ENCODE data around the gene DCDC2C. TPM values are rescaled to one million over a fixed set of nuclear protein-coding genes. Genes with fewer than 3 reads are reported as not detected.

The DCDC2C gene
- total RNA-seq, 1 donor from 2014 or later, result not detected

DNA sequence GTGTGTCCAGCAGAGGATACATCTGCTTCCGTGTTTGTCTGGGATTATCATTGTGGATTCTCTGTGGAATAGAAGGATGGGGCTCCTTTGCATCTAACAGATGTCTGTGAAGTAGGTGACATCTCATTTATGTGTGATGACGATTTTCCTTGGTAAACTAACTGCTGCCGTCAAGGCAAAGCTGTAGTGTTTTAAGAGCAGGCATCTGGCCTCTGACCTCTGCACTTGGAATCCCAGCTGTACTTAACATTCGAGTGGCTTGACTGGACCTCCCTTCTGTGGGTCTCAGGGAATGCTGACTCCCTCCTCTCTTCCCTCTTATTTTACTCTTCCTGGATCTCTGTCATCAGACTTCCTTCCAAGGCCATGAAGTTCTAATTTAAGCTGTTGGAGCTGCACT lies 56.4 kb downstream of the DCDC2C start:
- no peak for DNase-seq (ENCODE audit: low spot score, unreplicated experiment)
- Mint-ChIP-seq H3K9me3 (ENCODE audit: low read depth) (peaks cover 4% of the 10 kb centered on the region), H3K27ac (no peak overlapping the region), H3K27me3 (peaks cover 29% of the 10 kb centered on the region), H3K4me1 (ENCODE audit: low read depth) (peaks cover 13% of the 10 kb centered on the region), H3K36me3 (ENCODE audit: insufficient read depth) (no peaks in the 10 kb centered on the region), H3K4me3 (ENCODE audit: low read depth) (no peak overlapping the region)
- TF ChIP-seq, protein P1, sequence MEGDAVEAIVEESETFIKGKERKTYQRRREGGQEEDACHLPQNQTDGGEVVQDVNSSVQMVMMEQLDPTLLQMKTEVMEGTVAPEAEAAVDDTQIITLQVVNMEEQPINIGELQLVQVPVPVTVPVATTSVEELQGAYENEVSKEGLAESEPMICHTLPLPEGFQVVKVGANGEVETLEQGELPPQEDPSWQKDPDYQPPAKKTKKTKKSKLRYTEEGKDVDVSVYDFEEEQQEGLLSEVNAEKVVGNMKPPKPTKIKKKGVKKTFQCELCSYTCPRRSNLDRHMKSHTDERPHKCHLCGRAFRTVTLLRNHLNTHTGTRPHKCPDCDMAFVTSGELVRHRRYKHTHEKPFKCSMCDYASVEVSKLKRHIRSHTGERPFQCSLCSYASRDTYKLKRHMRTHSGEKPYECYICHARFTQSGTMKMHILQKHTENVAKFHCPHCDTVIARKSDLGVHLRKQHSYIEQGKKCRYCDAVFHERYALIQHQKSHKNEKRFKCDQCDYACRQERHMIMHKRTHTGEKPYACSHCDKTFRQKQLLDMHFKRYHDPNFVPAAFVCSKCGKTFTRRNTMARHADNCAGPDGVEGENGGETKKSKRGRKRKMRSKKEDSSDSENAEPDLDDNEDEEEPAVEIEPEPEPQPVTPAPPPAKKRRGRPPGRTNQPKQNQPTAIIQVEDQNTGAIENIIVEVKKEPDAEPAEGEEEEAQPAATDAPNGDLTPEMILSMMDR (IDR thresholded peaks at IDR 0.05; ENCODE audit: unreplicated experiment), result no peak

GRCh38 chr2:3761272-3761671 lies 57.9 kb downstream of the DCDC2C start:
- Mint-ChIP-seq H3K27ac (no peak overlapping the region), H3K36me3 (ENCODE audit: insufficient read depth) (no peaks in the 10 kb centered on the region), H3K4me3 (ENCODE audit: low read depth) (no peak overlapping the region), H3K4me1 (ENCODE audit: low read depth) (peaks cover 11% of the 10 kb centered on the region), H3K27me3 (peaks cover 39% of the 10 kb centered on the region), H3K9me3 (ENCODE audit: low read depth) (peaks cover 4% of the 10 kb centered on the region)
- TF ChIP-seq, protein P1 (IDR thresholded peaks at IDR 0.05; ENCODE audit: unreplicated experiment), result no peak
- no peak for DNase-seq (ENCODE audit: low spot score, unreplicated experiment)

- Mint-ChIP-seq H3K27ac (no peak overlapping the region), H3K4me1 (ENCODE audit: low read depth) (no peaks in the 10 kb centered on the region), H3K4me3 (ENCODE audit: low read depth) (no peak overlapping the region), H3K27me3 (peaks cover 45% of the 10 kb centered on the region), H3K36me3 (ENCODE audit: insufficient read depth) (no peaks in the 10 kb centered on the region), H3K9me3 (ENCODE audit: low read depth) (peaks cover 4% of the 10 kb centered on the region)
- TF ChIP-seq, protein P1 (IDR thresholded peaks at IDR 0.05; ENCODE audit: unreplicated experiment), result no peak
- DNase-seq (ENCODE audit: low spot score, unreplicated experiment), result no peak
Observed at GRCh38 chr2:3762771-3763447, 59.5 kb downstream of the DCDC2C start.

- Mint-ChIP-seq H3K27me3 (peaks cover 45% of the 10 kb centered on the region), H3K36me3 (ENCODE audit: insufficient read depth) (no peaks in the 10 kb centered on the region), H3K4me1 (ENCODE audit: low read depth) (no peaks in the 10 kb centered on the region), H3K9me3 (ENCODE audit: low read depth) (peaks cover 4% of the 10 kb centered on the region), H3K4me3 (ENCODE audit: low read depth) (no peak overlapping the region), H3K27ac (no peak overlapping the region)
- TF ChIP-seq, protein P1 (IDR thresholded peaks at IDR 0.05; ENCODE audit: unreplicated experiment), result no peak
- DNase-seq (ENCODE audit: low spot score, unreplicated experiment), result no peak
Observed at GRCh38 chr2:3766824-3767223, 63.4 kb downstream of the DCDC2C start.

- TF ChIP-seq, protein P1 (IDR thresholded peaks at IDR 0.05; ENCODE audit: unreplicated experiment), result no peak
- H3K4me3 Mint-ChIP-seq (ENCODE audit: low read depth), result no peak overlapping the region
- peaks cover 41% of the 10 kb centered on the region for H3K27me3 Mint-ChIP-seq
- no peaks in the 10 kb centered on the region for H3K4me1 Mint-ChIP-seq (ENCODE audit: low read depth)
- DNase-seq (ENCODE audit: low spot score, unreplicated experiment), result no peak
- H3K36me3 Mint-ChIP-seq (ENCODE audit: insufficient read depth), result no peaks in the 10 kb centered on the region
- H3K9me3 Mint-ChIP-seq (ENCODE audit: low read depth), result no peaks in the 10 kb centered on the region
- H3K27ac Mint-ChIP-seq, result no peak overlapping the region
Observed at GRCh38 chr2:3768960-3769765, 65.8 kb downstream of the DCDC2C start.
